GM12878 (cell line): Measurements from ENCODE around the gene MPEG1. TPM values are rescaled to one million over a fixed set of nuclear protein-coding genes. Genes with fewer than 3 reads are reported as not detected.

Experiments used
- CREB1 ChIP-seq: IDR thresholded peaks from 2 replicates; pipeline ENCODE4 v1.6.1; 2012; ENCODE audit warnings: low read depth, mild to moderate bottlenecking, inconsistent platforms
- EP300 ChIP-seq, 2 experiments: fragments of 150-350 bp in 1 of 2; IDR thresholded peaks; 2 replicates each; pipeline ENCODE4 v1.6.1; 2011 to 2012; ENCODE audit warnings: low read depth in 2 of 2, low read length in 2 of 2, borderline replicate concordance in 1 of 2, improper control_type of control experiment in 1 of 2, inconsistent platforms in 1 of 2; ENCODE audit not compliant: control insufficient read depth in 1 of 2
- ETV6 ChIP-seq, 2 experiments: fragments of 450-650 bp in 1 of 2; IDR thresholded peaks in 1 of 2; conservative IDR thresholded peaks in 1 of 2; 2 replicates each; pipeline ENCODE4 v1.6.1; 2014; ENCODE audit warnings: antibody characterized with exemption in 1 of 2, borderline replicate concordance in 1 of 2, low read depth in 1 of 2, mild to moderate bottlenecking in 1 of 2, moderate library complexity in 1 of 2
- HDGF ChIP-seq: fragments of 450-650 bp; IDR thresholded peaks from 2 replicates; pipeline ENCODE4 v1.6.1; 2016; ENCODE audit warnings: antibody characterized with exemption
- NBN ChIP-seq: fragments of 450-650 bp; IDR thresholded peaks from 2 replicates; pipeline ENCODE4 v1.6.1; 2016
- NRF1 ChIP-seq: conservative IDR thresholded peaks from 2 replicates; pipeline ENCODE4 v1.6.1; 2011; ENCODE audit warnings: mild to moderate bottlenecking, low read depth, low read length, improper control_type of control experiment
- PML ChIP-seq: IDR thresholded peaks from 2 replicates; pipeline ENCODE4 v1.6.1; 2012; ENCODE audit warnings: low read length, inconsistent platforms
- POU2F2 ChIP-seq: IDR thresholded peaks from 3 replicates; pipeline ENCODE4 v1.6.1; 2011; ENCODE audit warnings: low read depth, mild to moderate bottlenecking, low read length, borderline replicate concordance
- RBBP5 ChIP-seq: fragments of 200-600 bp; sonication (generic); conservative IDR thresholded peaks from 2 replicates; pipeline ENCODE4 v1.6.1; 2016
- SMC3 ChIP-seq: IDR thresholded peaks from 2 replicates; pipeline ENCODE4 v1.6.1; 2011; ENCODE audit warnings: low read length, improper control_type of control experiment, borderline replicate concordance
- TAF1 ChIP-seq: IDR thresholded peaks from 2 replicates; pipeline ENCODE4 v1.6.1; 2011; ENCODE audit warnings: mild to moderate bottlenecking, low read depth, low read length, borderline replicate concordance
- TARDBP ChIP-seq: IDR thresholded peaks from 2 replicates; pipeline ENCODE4 v1.6.1; 2016; ENCODE audit warnings: borderline replicate concordance
- polyA plus RNA-seq, 11 experiments: library from polyadenylated mRNA; depleted of rRNA in 4 of 11; unstranded in 6 of 11; stranded (reverse) in 5 of 11; fragments of >200 nt; fragmentation: Nextera tagmentation in 4 of 11; fragmentation: Illumina TruSeq in 1 of 11; extraction: Ambion mirVana in 4 of 11; extraction: Trizol in 1 of 11; gene quantifications; 1 replicate in 1 of 11; 2 replicates in 10 of 11; pipeline versions ENCODE4 v1.2.1 to v1.2.3, GENCODE V29; 2011 to 2016; ENCODE audit warnings: inconsistent platforms in 2 of 11, missing spikeins in 2 of 11, low read depth in 1 of 11
- total RNA-seq, 4 experiments: library from RNA; depleted of rRNA in 3 of 4; stranded (reverse); fragments of >200 nt in 3 of 4; fragmentation: Illumina TruSeq in 1 of 4; extraction: Trizol in 1 of 4; gene quantifications; 2 replicates each; pipeline versions ENCODE4 v1.2.1 to v1.2.3, GENCODE V29; 2013 to 2021
- TF ChIP-seq, protein P1 (sequence below): IDR thresholded peaks from 2 replicates; pipeline ENCODE4 v1.6.1; 2012; ENCODE audit warnings: low read depth, low read length, improper control_type of control experiment

Gene MPEG1
- total and polyA plus RNA-seq, 10 of the 15 experiments (the other 5 are each of a cell fraction or from before 2014, with no cell fraction given), result 1.3 to 15.6 (median 11.7) TPM; not detected in 1

- TF ChIP-seq SMC3 (no peak), TARDBP (0 out of 2 replicates have a peak, but pooled peaks have one; percentile 12), TAF1 (0 out of 2 replicates have a peak, but pooled peaks have one; percentile 2), RBBP5 (no peak), NBN (no peak; the same call in 1 of the 2 replicates), HDGF (no peak), EP300 (IDR thresholded peaks at IDR 0.05; ENCODE audit: borderline replicate concordance in 1 of 2, control insufficient read depth in 1 of 2, low read depth in 2 of 2, low read length in 2 of 2) (no peak), NRF1 (no peak), ETV6 (conservative IDR thresholded peaks at IDR 0.05 in 1 of 2, IDR thresholded peaks at IDR 0.05 in 1 of 2; ENCODE audit: borderline replicate concordance in 1 of 2, low read depth in 1 of 2) (no peak), POU2F2 (no peak), PML (peak; percentile 64), CREB1 (0 out of 2 replicates have a peak, but pooled peaks have one; percentile 29)
- TF ChIP-seq, protein P1, sequence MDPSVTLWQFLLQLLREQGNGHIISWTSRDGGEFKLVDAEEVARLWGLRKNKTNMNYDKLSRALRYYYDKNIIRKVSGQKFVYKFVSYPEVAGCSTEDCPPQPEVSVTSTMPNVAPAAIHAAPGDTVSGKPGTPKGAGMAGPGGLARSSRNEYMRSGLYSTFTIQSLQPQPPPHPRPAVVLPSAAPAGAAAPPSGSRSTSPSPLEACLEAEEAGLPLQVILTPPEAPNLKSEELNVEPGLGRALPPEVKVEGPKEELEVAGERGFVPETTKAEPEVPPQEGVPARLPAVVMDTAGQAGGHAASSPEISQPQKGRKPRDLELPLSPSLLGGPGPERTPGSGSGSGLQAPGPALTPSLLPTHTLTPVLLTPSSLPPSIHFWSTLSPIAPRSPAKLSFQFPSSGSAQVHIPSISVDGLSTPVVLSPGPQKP, result no peak
These were observed 39.4 kb downstream of the MPEG1 start (continued) for GRCh38 chr11:59173080-59173963.
